Neutrophil (primary cell): Measurements from ENCODE around the gene VPS39.

Experiments used
- H3K27ac ChIP-seq: fragments of 200-600 bp; sonication (generic); 2 replicates; pipeline ENCODE4 v1.5.1; 2016; ENCODE audit warnings: mild to moderate bottlenecking, moderate library complexity
- H3K27me3 ChIP-seq: fragments of 200-600 bp; sonication (generic); 2 replicates; pipeline ENCODE4 v1.6.0; 2016; ENCODE audit warnings: mild to moderate bottlenecking
- H3K36me3 ChIP-seq: fragments of 200-600 bp; sonication (generic); 2 replicates; pipeline ENCODE4 v1.5.1; 2017
- H3K4me1 ChIP-seq, 2 experiments: fragments of 200-600 bp in 1 of 2; sonication (generic) in 1 of 2; 1 replicate in 1 of 2; 2 replicates in 1 of 2; pipeline versions ENCODE4 v1.5.1 to v1.6.1; 2013 to 2016; ENCODE audit warnings: low read depth in 1 of 2, low read length in 1 of 2, mild to moderate bottlenecking in 1 of 2, moderate library complexity in 1 of 2; ENCODE audit not compliant: control insufficient read depth in 1 of 2, insufficient read depth in 1 of 2
- H3K4me3 ChIP-seq, 2 experiments: fragments of 200-600 bp in 1 of 2; sonication (generic) in 1 of 2; 1 replicate in 1 of 2; 2 replicates in 1 of 2; pipeline ENCODE4 v1.5.1; 2013 to 2016; ENCODE audit warnings: low read depth in 1 of 2, low read length in 1 of 2, mild to moderate bottlenecking in 1 of 2, moderate library complexity in 1 of 2
- H3K9me3 ChIP-seq: fragments of 200-600 bp; sonication (generic); 2 replicates; pipeline ENCODE4 v1.5.1; 2016
- CTCF ChIP-seq: fragments of 200-600 bp; sonication (generic); IDR thresholded peaks from 2 replicates; pipeline ENCODE4 v1.5.1; 2016; ENCODE audit warnings: antibody characterized with exemption

The VPS39 gene

GRCh38 chr15:42159381-42160015 is 48.6 kb downstream of the VPS39 start:
- Histone ChIP-seq H3K27ac (no peak overlapping the region), H3K36me3 (peaks cover 65% of the 10 kb centered on the region)
- TF ChIP-seq CTCF, result no peak

DNA sequence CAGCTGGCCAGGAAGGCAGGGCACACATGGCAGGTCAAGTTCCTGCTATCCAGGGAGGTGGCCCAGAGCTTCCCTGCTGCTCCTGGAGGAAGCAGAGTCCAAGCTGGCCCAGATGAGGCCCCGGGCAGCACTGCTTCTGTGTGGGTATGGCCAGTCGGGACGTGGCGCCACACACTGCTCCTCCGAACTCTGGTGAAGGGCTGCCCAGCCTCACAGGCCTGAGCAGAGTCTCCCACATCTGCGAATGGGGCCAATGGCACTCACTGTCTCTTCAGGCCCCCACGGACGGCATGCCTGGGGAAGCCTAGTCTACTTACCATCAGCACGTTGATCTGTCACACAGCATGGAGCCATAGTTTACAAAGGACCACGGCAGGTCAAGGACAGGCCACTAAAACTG is 49.2 kb downstream of the VPS39 start:
- Histone ChIP-seq H3K4me3 (no peak overlapping the region), H3K4me1 (no peaks in the 10 kb centered on the region), H3K27ac (no peak overlapping the region), H3K36me3 (peaks cover 59% of the 10 kb centered on the region), H3K27me3 (no peaks in the 10 kb centered on the region), H3K9me3 (no peaks in the 10 kb centered on the region)
- TF ChIP-seq CTCF, result no peak

More at GRCh38 chr15:42159381-42160015, 48.6 kb downstream of the VPS39 start:
- Histone ChIP-seq H3K4me3 (no peak overlapping the region), H3K27me3 (no peaks in the 10 kb centered on the region), H3K9me3 (no peaks in the 10 kb centered on the region), H3K4me1 (no peaks in the 10 kb centered on the region)

GRCh38 chr15:42157981-42158765 is 49.9 kb downstream of the VPS39 start:
- peaks cover 51% of the 10 kb centered on the region for H3K36me3 ChIP-seq
- TF ChIP-seq CTCF, result no peak
- no peaks in the 10 kb centered on the region for H3K27me3 ChIP-seq
- no peaks in the 10 kb centered on the region for H3K9me3 ChIP-seq
- H3K4me1 ChIP-seq, result no peaks in the 10 kb centered on the region
- H3K27ac ChIP-seq, result no peak overlapping the region
- H3K4me3 ChIP-seq, result no peak overlapping the region

- H3K4me1 ChIP-seq, result no peaks in the 10 kb centered on the region
- no peak overlapping the region for H3K4me3 ChIP-seq
- H3K36me3 ChIP-seq, result peaks cover 43% of the 10 kb centered on the region
- no peak for TF ChIP-seq CTCF
- no peaks in the 10 kb centered on the region for H3K9me3 ChIP-seq
- no peaks in the 10 kb centered on the region for H3K27me3 ChIP-seq
- no peak overlapping the region for H3K27ac ChIP-seq
Observed at GRCh38 chr15:42157381-42157780, 50.7 kb downstream of the VPS39 start.

GRCh38 chr15:42156243-42156922 is 51.7 kb downstream of the VPS39 start, which contains the start of gene PLA2G4F:
TSS of gene PLA2G4F (minus strand) at chr15:42156636. CDS start at chr15:42156549, 87 bp downstream.
- no peak within 1 kb of the TSS for H3K4me3 ChIP-seq
- H3K9me3 ChIP-seq, result no peaks in the 10 kb centered on the region
- peaks cover 33% of the 10 kb centered on the region for H3K36me3 ChIP-seq
- H3K27me3 ChIP-seq, result no peaks in the 10 kb centered on the region
- TF ChIP-seq CTCF, result no peak
- H3K4me1 ChIP-seq, result no peaks in the 10 kb centered on the region
- H3K27ac ChIP-seq, result no peak within 1 kb of the TSS
